ENCODE measurements around the gene KDF1. TPM values are rescaled to one million over a fixed set of nuclear protein-coding genes. Genes with fewer than 3 reads are reported as not detected.
"Not testable (repeated sequence)": the region's sequence is repeated elsewhere in the genome, so short reads cannot be mapped to it uniquely, and the experiment has no call there.

The KDF1 gene
- polyA plus RNA-seq, 1 donor: 20.4 TPM

- Histone ChIP-seq H3K9me3 (ENCODE audit: control insufficient read depth, low read depth, low read length) (no peaks in the 10 kb centered on the region), H3K36me3 (ENCODE audit: control insufficient read depth, insufficient read depth, low read length) (peaks cover 31% of the 10 kb centered on the region), H3K4me3 (ENCODE audit: low read length) (no peak overlapping the region), H3K27me3 (ENCODE audit: control insufficient read depth, insufficient read depth, low read length) (no peaks in the 10 kb centered on the region), H3K4me1 (ENCODE audit: control insufficient read depth, insufficient read depth, low read length) (peaks cover 20% of the 10 kb centered on the region), H3K27ac (ENCODE audit: low read length) (no peak overlapping the region)
- DNase-seq: no peak
- WGBS (ENCODE audit: insufficient coverage, low lambda C conversion rate): no CpG with 5 or more reads among the region's 5 CpGs
Observed at GRCh38 chr1:26953374-26953773, 6.9 kb downstream of the KDF1 start.

DNA sequence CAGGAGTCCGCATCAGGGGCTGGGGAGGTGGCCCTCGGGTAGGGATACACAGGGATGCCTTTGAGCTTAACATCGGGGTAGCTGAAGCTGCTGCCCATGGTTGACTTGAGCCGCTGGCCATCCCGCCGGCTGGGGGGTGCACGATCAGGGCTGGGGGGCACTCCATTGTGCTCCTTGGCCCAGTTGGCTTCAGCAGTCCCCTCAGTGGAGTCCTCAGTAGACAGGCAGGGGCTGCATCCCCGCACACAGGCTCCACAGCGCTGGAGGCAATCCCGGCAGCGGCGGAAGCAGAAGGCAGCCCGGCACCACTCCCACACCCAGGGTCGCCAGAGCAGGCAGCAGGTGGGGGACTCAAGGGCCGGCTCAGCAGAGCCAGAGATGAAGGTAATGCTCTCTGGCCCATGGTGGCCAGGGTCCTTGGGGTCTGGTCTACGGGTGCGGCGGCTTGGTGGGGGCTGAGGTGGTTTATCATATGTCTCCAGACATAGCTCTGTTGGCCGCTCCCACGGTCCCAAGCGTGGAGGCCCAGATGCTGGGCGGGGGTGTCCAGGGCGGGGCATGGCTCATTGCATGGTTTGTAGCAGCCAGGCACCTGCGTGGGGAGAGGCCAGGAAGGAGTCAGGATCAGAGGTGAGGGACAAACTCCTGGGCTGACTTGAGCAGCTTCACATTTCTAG, 8.3 kb downstream of the KDF1 start:
- H3K4me1 ChIP-seq (ENCODE audit: control insufficient read depth, insufficient read depth, low read length): peaks cover 25% of the 10 kb centered on the region
- no peaks in the 10 kb centered on the region for H3K9me3 ChIP-seq (ENCODE audit: control insufficient read depth, low read depth, low read length)
- DNase-seq: no peak
- H3K27ac ChIP-seq (ENCODE audit: low read length): no peak overlapping the region
- H3K36me3 ChIP-seq (ENCODE audit: control insufficient read depth, insufficient read depth, low read length): peaks cover 37% of the 10 kb centered on the region
- no CpG with 5 or more reads among the region's 24 CpGs for WGBS (ENCODE audit: insufficient coverage, low lambda C conversion rate)
- H3K4me3 ChIP-seq (ENCODE audit: low read length): no peak overlapping the region
- H3K27me3 ChIP-seq (ENCODE audit: control insufficient read depth, insufficient read depth, low read length): no peaks in the 10 kb centered on the region

- H3K9me3 ChIP-seq (ENCODE audit: control insufficient read depth, low read depth, low read length): no peaks in the 10 kb centered on the region
- DNase-seq: no peak
- peaks cover 32% of the 10 kb centered on the region for H3K4me1 ChIP-seq (ENCODE audit: control insufficient read depth, insufficient read depth, low read length)
- H3K36me3 ChIP-seq (ENCODE audit: control insufficient read depth, insufficient read depth, low read length): peaks cover 39% of the 10 kb centered on the region
- WGBS (ENCODE audit: insufficient coverage, low lambda C conversion rate): no CpG with 5 or more reads among the region's 14 CpGs
- no peak overlapping the region for H3K4me3 ChIP-seq (ENCODE audit: low read length)
- peak overlapping the region; percentile 13 for H3K27ac ChIP-seq (ENCODE audit: low read length)
- no peaks in the 10 kb centered on the region for H3K27me3 ChIP-seq (ENCODE audit: control insufficient read depth, insufficient read depth, low read length)
Observed at GRCh38 chr1:26951216-26951615, 9.1 kb downstream of the KDF1 start.

DNA sequence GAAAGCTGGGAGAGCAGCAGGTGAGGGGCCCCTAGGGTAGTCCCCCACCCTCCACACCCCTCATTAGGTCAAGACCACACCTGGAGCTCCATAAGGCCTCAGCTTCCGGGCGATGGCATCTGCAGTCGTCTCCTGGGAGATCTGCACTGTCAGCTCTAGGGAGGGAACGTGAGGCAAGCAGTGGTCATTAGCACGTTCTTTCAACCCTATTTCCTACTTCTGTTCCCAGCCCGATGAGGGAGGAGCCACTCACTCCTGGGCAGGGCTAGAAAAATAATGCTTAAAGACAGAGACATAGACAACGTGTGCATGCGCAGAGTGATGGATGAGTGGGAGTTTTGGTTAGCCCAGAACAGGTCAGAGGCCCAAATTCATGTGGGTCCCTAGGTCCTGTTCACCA, 9.7 kb downstream of the KDF1 start:
- Histone ChIP-seq H3K27ac (ENCODE audit: low read length) (peak overlapping the region; percentile 32), H3K9me3 (ENCODE audit: control insufficient read depth, low read depth, low read length) (no peaks in the 10 kb centered on the region), H3K36me3 (ENCODE audit: control insufficient read depth, insufficient read depth, low read length) (peaks cover 44% of the 10 kb centered on the region), H3K27me3 (ENCODE audit: control insufficient read depth, insufficient read depth, low read length) (no peaks in the 10 kb centered on the region), H3K4me1 (ENCODE audit: control insufficient read depth, insufficient read depth, low read length) (peaks cover 38% of the 10 kb centered on the region), H3K4me3 (ENCODE audit: low read length) (no peak overlapping the region)
- no CpG with 5 or more reads among the region's 8 CpGs for WGBS (ENCODE audit: insufficient coverage, low lambda C conversion rate)
- DNase-seq: peak; percentile 48 to 68

- peaks cover 45% of the 10 kb centered on the region for H3K4me1 ChIP-seq (ENCODE audit: control insufficient read depth, insufficient read depth, low read length)
- peak overlapping the region; percentile 32 for H3K27ac ChIP-seq (ENCODE audit: low read length)
- H3K4me3 ChIP-seq (ENCODE audit: low read length): no peak overlapping the region
- no peak for DNase-seq
- H3K27me3 ChIP-seq (ENCODE audit: control insufficient read depth, insufficient read depth, low read length): no peaks in the 10 kb centered on the region
- no peaks in the 10 kb centered on the region for H3K9me3 ChIP-seq (ENCODE audit: control insufficient read depth, low read depth, low read length)
- peaks cover 50% of the 10 kb centered on the region for H3K36me3 ChIP-seq (ENCODE audit: control insufficient read depth, insufficient read depth, low read length)
- WGBS (ENCODE audit: insufficient coverage, low lambda C conversion rate): no CpG with 5 or more reads among the region's 3 CpGs
Observed at GRCh38 chr1:26949926-26950319, 10.3 kb downstream of the KDF1 start.

- H3K4me3 ChIP-seq (ENCODE audit: low read length): no peak overlapping the region
- no peaks in the 10 kb centered on the region for H3K27me3 ChIP-seq (ENCODE audit: control insufficient read depth, insufficient read depth, low read length)
- H3K9me3 ChIP-seq (ENCODE audit: control insufficient read depth, low read depth, low read length): no peaks in the 10 kb centered on the region
- peaks cover 48% of the 10 kb centered on the region for H3K4me1 ChIP-seq (ENCODE audit: control insufficient read depth, insufficient read depth, low read length)
- DNase-seq: no peak
- no peak overlapping the region for H3K27ac ChIP-seq (ENCODE audit: low read length)
- peaks cover 51% of the 10 kb centered on the region for H3K36me3 ChIP-seq (ENCODE audit: control insufficient read depth, insufficient read depth, low read length)
- WGBS (ENCODE audit: insufficient coverage, low lambda C conversion rate): no CpG with 5 or more reads among the region's 1 CpG
Observed at GRCh38 chr1:26949266-26949925, 10.9 kb downstream of the KDF1 start.

DNA sequence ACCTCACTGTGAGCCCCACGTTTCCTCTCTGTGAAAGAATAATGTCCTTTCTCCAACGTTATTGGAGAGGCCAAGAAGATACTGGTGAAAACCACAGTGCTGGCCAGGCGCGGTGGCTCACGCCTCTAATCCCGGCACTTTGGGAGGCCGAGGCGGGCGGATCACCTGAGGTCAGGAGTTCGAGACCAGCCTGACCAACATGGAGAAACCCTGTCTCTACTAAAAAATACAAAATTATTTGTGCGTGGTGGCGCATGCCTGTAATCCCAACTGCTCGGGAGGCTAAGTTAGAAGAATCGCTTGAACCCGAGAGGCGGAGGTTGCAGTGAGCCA, 11.6 kb downstream of the KDF1 start:
- peaks cover 57% of the 10 kb centered on the region for H3K36me3 ChIP-seq (ENCODE audit: control insufficient read depth, insufficient read depth, low read length)
- peaks cover 52% of the 10 kb centered on the region for H3K4me1 ChIP-seq (ENCODE audit: control insufficient read depth, insufficient read depth, low read length)
- no CpG with 5 or more reads among the region's 16 CpGs for WGBS (ENCODE audit: insufficient coverage, low lambda C conversion rate)
- not testable (repeated sequence) for H3K9me3 ChIP-seq (ENCODE audit: control insufficient read depth, low read depth, low read length); H3K4me3 ChIP-seq (ENCODE audit: low read length); H3K27me3 ChIP-seq (ENCODE audit: control insufficient read depth, insufficient read depth, low read length); H3K27ac ChIP-seq (ENCODE audit: low read length); DNase-seq

- DNase-seq: peak; percentile 45 to 75
- 20% methylated on average over 1 of the region's 4 CpGs for WGBS (ENCODE audit: insufficient coverage, low lambda C conversion rate)
- peaks cover 73% of the 10 kb centered on the region for H3K36me3 ChIP-seq (ENCODE audit: control insufficient read depth, insufficient read depth, low read length)
Observed at GRCh38 chr1:26946270-26946669, 14.0 kb downstream of the KDF1 start.

DNA sequence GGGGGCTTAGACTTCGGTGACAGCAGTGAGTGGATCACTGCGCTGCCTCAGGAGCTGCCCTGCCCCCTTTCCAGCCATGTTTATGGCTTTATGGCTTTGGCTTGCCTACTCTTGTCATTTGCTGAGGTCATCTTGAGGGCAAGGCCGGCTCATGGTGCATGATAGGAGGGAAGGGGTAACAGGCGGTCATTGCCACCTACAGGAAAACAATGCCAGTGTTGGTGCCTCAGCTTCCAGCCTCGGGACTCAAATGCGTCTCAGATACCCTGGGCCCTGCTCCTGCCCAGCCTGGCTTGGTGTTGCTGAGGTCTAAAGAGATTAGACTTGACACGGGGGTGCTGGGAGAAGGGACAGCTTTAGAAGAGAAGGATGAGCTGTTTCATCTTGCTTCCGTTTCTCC, 14.5 kb downstream of the KDF1 start:
- Histone ChIP-seq H3K4me1 (ENCODE audit: control insufficient read depth, insufficient read depth, low read length) (peaks cover 49% of the 10 kb centered on the region), H3K9me3 (ENCODE audit: control insufficient read depth, low read depth, low read length) (no peaks in the 10 kb centered on the region), H3K27ac (ENCODE audit: low read length) (peak overlapping the region; percentile 76), H3K36me3 (ENCODE audit: control insufficient read depth, insufficient read depth, low read length) (peaks cover 71% of the 10 kb centered on the region), H3K4me3 (ENCODE audit: low read length) (no peak overlapping the region), H3K27me3 (ENCODE audit: control insufficient read depth, insufficient read depth, low read length) (no peaks in the 10 kb centered on the region)
- no CpG with 5 or more reads among the region's 8 CpGs for WGBS (ENCODE audit: insufficient coverage, low lambda C conversion rate)
- DNase-seq: peak; percentile 87 to 94

More at GRCh38 chr1:26946270-26946669, 14.0 kb downstream of the KDF1 start:
- Histone ChIP-seq H3K4me1 (ENCODE audit: control insufficient read depth, insufficient read depth, low read length) (peaks cover 54% of the 10 kb centered on the region), H3K27ac (ENCODE audit: low read length) (peak overlapping the region; percentile 76), H3K4me3 (ENCODE audit: low read length) (no peak overlapping the region), H3K9me3 (ENCODE audit: control insufficient read depth, low read depth, low read length) (no peaks in the 10 kb centered on the region), H3K27me3 (ENCODE audit: control insufficient read depth, insufficient read depth, low read length) (no peaks in the 10 kb centered on the region)

GRCh38 chr1:26945138-26945537, 15.1 kb downstream of the KDF1 start:
- peaks cover 67% of the 10 kb centered on the region for H3K36me3 ChIP-seq (ENCODE audit: control insufficient read depth, insufficient read depth, low read length)
- H3K4me1 ChIP-seq (ENCODE audit: control insufficient read depth, insufficient read depth, low read length): peaks cover 43% of the 10 kb centered on the region
- WGBS (ENCODE audit: insufficient coverage, low lambda C conversion rate): no CpG with 5 or more reads among the region's 2 CpGs
- DNase-seq: no peak
- no peaks in the 10 kb centered on the region for H3K27me3 ChIP-seq (ENCODE audit: control insufficient read depth, insufficient read depth, low read length)
- H3K27ac ChIP-seq (ENCODE audit: low read length): peak overlapping the region; percentile 62
- no peaks in the 10 kb centered on the region for H3K9me3 ChIP-seq (ENCODE audit: control insufficient read depth, low read depth, low read length)
- H3K4me3 ChIP-seq (ENCODE audit: low read length): no peak overlapping the region

DNA sequence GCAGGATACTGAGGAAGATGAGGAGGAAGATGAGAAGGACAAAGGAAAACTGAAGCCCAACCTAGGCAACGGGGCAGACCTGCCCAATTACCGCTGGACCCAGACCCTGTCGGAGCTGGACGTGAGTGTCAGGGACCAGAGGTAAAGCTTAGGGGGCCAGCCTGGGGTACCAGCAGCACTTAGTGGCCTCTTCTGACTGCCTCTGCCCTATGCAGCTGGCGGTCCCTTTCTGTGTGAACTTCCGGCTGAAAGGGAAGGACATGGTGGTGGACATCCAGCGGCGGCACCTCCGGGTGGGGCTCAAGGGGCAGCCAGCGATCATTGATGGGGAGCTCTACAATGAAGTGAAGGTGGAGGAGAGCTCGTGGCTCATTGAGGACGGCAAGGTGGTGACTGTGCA, 17.6 kb downstream of the KDF1 start:
- H3K27me3 ChIP-seq (ENCODE audit: control insufficient read depth, insufficient read depth, low read length): no peaks in the 10 kb centered on the region
- WGBS (ENCODE audit: insufficient coverage, low lambda C conversion rate): no CpG with 5 or more reads among the region's 12 CpGs
- H3K4me3 ChIP-seq (ENCODE audit: low read length): no peak overlapping the region
- H3K36me3 ChIP-seq (ENCODE audit: control insufficient read depth, insufficient read depth, low read length): peaks cover 66% of the 10 kb centered on the region
- no peak for DNase-seq
- no peak overlapping the region for H3K27ac ChIP-seq (ENCODE audit: low read length)
- peaks cover 37% of the 10 kb centered on the region for H3K4me1 ChIP-seq (ENCODE audit: control insufficient read depth, insufficient read depth, low read length)
- no peaks in the 10 kb centered on the region for H3K9me3 ChIP-seq (ENCODE audit: control insufficient read depth, low read depth, low read length)

All from large intestine (tissue), 3 donors.